ENCODE data around the gene BBIP1. TPM values are rescaled to one million over a fixed set of nuclear protein-coding genes. Genes with fewer than 3 reads are reported as not detected.

Gene BBIP1
- total RNA-seq, 1 donor from 2014 or later = 39.1 TPM

- H3K27ac Mint-ChIP-seq (ENCODE audit: unreplicated experiment) = no peak overlapping the region
- H3K36me3 Mint-ChIP-seq (ENCODE audit: unreplicated experiment) = no peaks in the 10 kb centered on the region
- H3K4me3 Mint-ChIP-seq (ENCODE audit: unreplicated experiment) = no peak overlapping the region
- H3K4me1 Mint-ChIP-seq (ENCODE audit: low read depth, unreplicated experiment) = peaks cover 29% of the 10 kb centered on the region
- no peaks in the 10 kb centered on the region for H3K27me3 Mint-ChIP-seq (ENCODE audit: unreplicated experiment)
- TF ChIP-seq CTCF (IDR thresholded peaks at IDR 0.05; ENCODE audit: partially characterized antibody, unreplicated experiment) = no peak
- no peaks in the 10 kb centered on the region for H3K9me3 Mint-ChIP-seq (ENCODE audit: unreplicated experiment)
- no peak for DNase-seq
Measured at GRCh38 chr10:110852255-110852896, 66.6 kb downstream of the BBIP1 start.

GRCh38 chr10:110851020-110851612 lies 67.9 kb downstream of the BBIP1 start:
- no peak for TF ChIP-seq CTCF (IDR thresholded peaks at IDR 0.05; ENCODE audit: partially characterized antibody, unreplicated experiment)
- Mint-ChIP-seq H3K27me3 (ENCODE audit: unreplicated experiment) (no peaks in the 10 kb centered on the region), H3K27ac (ENCODE audit: unreplicated experiment) (peak overlapping the region; percentile 49), H3K36me3 (ENCODE audit: unreplicated experiment) (no peaks in the 10 kb centered on the region), H3K9me3 (ENCODE audit: unreplicated experiment) (no peaks in the 10 kb centered on the region), H3K4me1 (ENCODE audit: low read depth, unreplicated experiment) (peaks cover 40% of the 10 kb centered on the region), H3K4me3 (ENCODE audit: unreplicated experiment) (no peak overlapping the region)
- no peak for DNase-seq

GRCh38 chr10:110850099-110850498 lies 68.9 kb downstream of the BBIP1 start:
- H3K4me1 Mint-ChIP-seq (ENCODE audit: low read depth, unreplicated experiment) = peaks cover 46% of the 10 kb centered on the region
- no peak overlapping the region for H3K4me3 Mint-ChIP-seq (ENCODE audit: unreplicated experiment)
- H3K36me3 Mint-ChIP-seq (ENCODE audit: unreplicated experiment) = no peaks in the 10 kb centered on the region
- DNase-seq = no peak
- no peak for TF ChIP-seq CTCF (IDR thresholded peaks at IDR 0.05; ENCODE audit: partially characterized antibody, unreplicated experiment)
- H3K27ac Mint-ChIP-seq (ENCODE audit: unreplicated experiment) = no peak overlapping the region
- no peaks in the 10 kb centered on the region for H3K27me3 Mint-ChIP-seq (ENCODE audit: unreplicated experiment)
- H3K9me3 Mint-ChIP-seq (ENCODE audit: unreplicated experiment) = no peaks in the 10 kb centered on the region

Other genes starting within 250 kb of the BBIP1 start
- 149 TPM for gene PDCD4, start 47.3 kb downstream of the BBIP1 start, total RNA-seq (ENCODE audit: unreplicated experiment)
- 98.3 TPM for gene SHOC2, start 424 bp upstream of the BBIP1 start, total RNA-seq (ENCODE audit: unreplicated experiment)
- gene ADRA2A, start 157.8 kb upstream of the BBIP1 start, total RNA-seq (ENCODE audit: unreplicated experiment) = 0.32 TPM

Measured in glutamatergic neuron (in vitro differentiated cells).